Activated gamma-delta T cell treated with Interleukin-2 at 50 U/mL for 16 hours (primary cell): Measurements from ENCODE around the gene ITGB3.

Experiments used
- DNase-seq: peaks from one replicate; pipeline ENCODE4 v3.0.0-alpha.2; 2020

The ITGB3 gene

GRCh38 chr17:47278561-47278960 lies 24.9 kb downstream of the ITGB3 start:
- no peak for DNase-seq

GRCh38 chr17:47279062-47279801 lies 25.6 kb downstream of the ITGB3 start:
- DNase-seq: no peak

- DNase-seq: no peak
These were observed 26.6 kb downstream of the ITGB3 start for GRCh38 chr17:47280072-47280811.

GRCh38 chr17:47281216-47281615 lies 27.6 kb downstream of the ITGB3 start:
- DNase-seq: no peak

GRCh38 chr17:47285003-47285402 lies 31.4 kb downstream of the ITGB3 start:
- DNase-seq: no peak

- no peak for DNase-seq
These were observed 32.7 kb downstream of the ITGB3 start for GRCh38 chr17:47286198-47286914.

- no peak for DNase-seq
These were observed 33.4 kb downstream of the ITGB3 start for GRCh38 chr17:47287068-47287467.

- DNase-seq: no peak
These were observed 34.0 kb downstream of the ITGB3 start for GRCh38 chr17:47287639-47288038.

GRCh38 chr17:47288531-47289116 lies 35.0 kb downstream of the ITGB3 start:
- no peak for DNase-seq

- no peak for DNase-seq
These were observed 35.7 kb downstream of the ITGB3 start for GRCh38 chr17:47289302-47289701.

GRCh38 chr17:47290870-47291241 lies 37.2 kb downstream of the ITGB3 start:
- DNase-seq: no peak

GRCh38 chr17:47291242-47291873 lies 37.7 kb downstream of the ITGB3 start:
- no peak for DNase-seq

GRCh38 chr17:47292206-47292605 lies 38.6 kb downstream of the ITGB3 start:
- DNase-seq: no peak

GRCh38 chr17:47295037-47295873 lies 41.6 kb downstream of the ITGB3 start:
- no peak for DNase-seq

GRCh38 chr17:47295874-47296255 lies 42.2 kb downstream of the ITGB3 start:
- no peak for DNase-seq

GRCh38 chr17:47297661-47298400 lies 44.2 kb downstream of the ITGB3 start:
- no peak for DNase-seq

GRCh38 chr17:47298712-47299111 lies 45.1 kb downstream of the ITGB3 start:
- DNase-seq: no peak

- no peak for DNase-seq
These were observed 45.7 kb downstream of the ITGB3 start for GRCh38 chr17:47299239-47299910.

- DNase-seq: no peak
These were observed 47.1 kb downstream of the ITGB3 start for GRCh38 chr17:47300718-47301117.

- DNase-seq: no peak
These were observed 47.5 kb downstream of the ITGB3 start for GRCh38 chr17:47301161-47301560.

- no peak for DNase-seq
These were observed 48.2 kb downstream of the ITGB3 start for GRCh38 chr17:47301831-47302230.
